K562 (cell line): ENCODE measurements around the gene EHD2. TPM values are rescaled to one million over a fixed set of nuclear protein-coding genes. Genes with fewer than 3 reads are reported as not detected.

Source experiments
- BDP1 ChIP-seq: IDR thresholded peaks from 3 replicates; pipeline ENCODE4 v1.6.1; 2011; ENCODE audit not compliant: insufficient read length, insufficient read depth
- E2F5 ChIP-seq: sonication (generic); formaldehyde crosslinking; IDR thresholded peaks from 2 replicates; pipeline ENCODE4 v1.8.0; 2022; ENCODE audit warnings: mild to moderate bottlenecking, missing genetic modification reagents
- ESRRA ChIP-seq: fragments of 450-650 bp; IDR thresholded peaks from 2 replicates; pipeline ENCODE4 v1.6.1; 2014; ENCODE audit warnings: low read depth, mild to moderate bottlenecking, moderate library complexity, borderline replicate concordance
- IRF9 ChIP-seq: fragments of 450-650 bp; IDR thresholded peaks from 2 replicates; pipeline ENCODE4 v1.6.1; 2016; ENCODE audit warnings: missing biosample characterization, missing genetic modification characterization
- MECOM ChIP-seq: fragments of 250-450 bp; sonication (Bioruptor Pico); IDR thresholded peaks from 2 replicates; pipeline ENCODE4 v1.8.0; 2022; ENCODE audit warnings: inconsistent platforms
- MYC ChIP-seq, 2 experiments: fragments of 250-450 bp in 1 of 2; sonication (Bioruptor Pico) in 1 of 2; IDR thresholded peaks; 2 replicates each; pipeline versions ENCODE4 v1.5.1 to v1.6.1; 2012 to 2021; ENCODE audit warnings: low read depth in 2 of 2, borderline replicate concordance in 1 of 2, improper control_type of control experiment in 1 of 2, low read length in 1 of 2, mild to moderate bottlenecking in 1 of 2, moderate library complexity in 1 of 2
- NONO ChIP-seq, 2 experiments: fragments of 200-400 bp in 1 of 2; fragments of 450-650 bp in 1 of 2; formaldehyde crosslinking in 1 of 2; IDR thresholded peaks; 2 replicates each; pipeline ENCODE4 v1.6.1; 2017; ENCODE audit warnings: low read depth in 2 of 2, mild to moderate bottlenecking in 2 of 2, moderate library complexity in 2 of 2, low read length in 1 of 2
- NR1H2 ChIP-seq: sonication (generic); formaldehyde crosslinking; IDR thresholded peaks from 2 replicates; pipeline ENCODE4 v1.4.0; 2020; ENCODE audit warnings: mild to moderate bottlenecking, missing genetic modification reagents
- RAD51 ChIP-seq: fragments of 450-650 bp; IDR thresholded peaks from 2 replicates; pipeline ENCODE4 v1.7.1; 2016; ENCODE audit warnings: low read depth, mild to moderate bottlenecking, borderline replicate concordance
- RBM25 ChIP-seq: fragments of 200-400 bp; formaldehyde crosslinking; IDR thresholded peaks from 2 replicates; pipeline ENCODE4 v1.6.1; 2018; ENCODE audit warnings: low read length, low read depth, moderate library complexity; ENCODE audit not compliant: severe bottlenecking
- SPI1 ChIP-seq: IDR thresholded peaks from 2 replicates; pipeline ENCODE4 v1.6.1; 2011; ENCODE audit warnings: low read depth, low read length, control low read depth, borderline replicate concordance
- STAT6 ChIP-seq: sonication (generic); formaldehyde crosslinking; IDR thresholded peaks from 2 replicates; pipeline ENCODE4 v1.8.1; 2023; ENCODE audit warnings: mild to moderate bottlenecking, missing genetic modification reagents
- THRA ChIP-seq: fragments of 450-650 bp; IDR thresholded peaks from 2 replicates; pipeline ENCODE4 v1.6.1; 2017; ENCODE audit warnings: mild to moderate bottlenecking, moderate library complexity
- ZNF3 ChIP-seq: fragments of 250-450 bp; sonication (Bioruptor Pico); IDR thresholded peaks from 2 replicates; pipeline ENCODE4 v1.5.0; 2021; ENCODE audit warnings: mild to moderate bottlenecking, moderate library complexity
- ZZZ3 ChIP-seq: fragments of 450-650 bp; IDR thresholded peaks from 2 replicates; pipeline ENCODE4 v1.6.1; 2016; ENCODE audit warnings: antibody characterized with exemption, mild to moderate bottlenecking, moderate library complexity
- polyA plus RNA-seq, 8 experiments: library from polyadenylated mRNA; depleted of rRNA in 4 of 8; stranded (reverse) in 5 of 8; unstranded in 3 of 8; fragments of >200 nt; fragmentation: Nextera tagmentation in 2 of 8; fragmentation: Illumina TruSeq in 1 of 8; extraction: Ambion mirVana in 2 of 8; extraction: Trizol in 1 of 8; gene quantifications; 2 replicates each; pipeline versions ENCODE4 v1.2.1 to v1.2.3, GENCODE V29; 2011 to 2014; ENCODE audit warnings: inconsistent platforms in 1 of 8, missing spikeins in 1 of 8
- total RNA-seq, 7 experiments: library from RNA; depleted of rRNA in 6 of 7; stranded (reverse); fragments of >200 nt in 6 of 7; fragmentation: Illumina TruSeq in 2 of 7; extraction: Trizol in 2 of 7; gene quantifications; 2 replicates each; pipeline versions ENCODE4 v1.2.1 to v1.2.3, GENCODE V29; 2011 to 2021; ENCODE audit warnings: low replicate concordance in 1 of 7
- TF ChIP-seq, protein P1 (sequence below): sonication (generic); formaldehyde crosslinking; IDR thresholded peaks from 2 replicates; pipeline ENCODE4 v1.8.0; 2022; ENCODE audit warnings: mild to moderate bottlenecking, low read depth, missing genetic modification reagents
- TF ChIP-seq, protein P2 (sequence below): fragments of 250-450 bp; sonication (Bioruptor Pico); IDR thresholded peaks from 2 replicates; pipeline ENCODE4 v1.5.0; 2020; ENCODE audit warnings: mild to moderate bottlenecking, borderline replicate concordance

EHD2 gene
- total and polyA plus RNA-seq, 9 of the 15 experiments (the other 6 are each of a cell fraction or from before 2014, with no cell fraction given): 1.7 to 32.2 (median 3.0) TPM

DNA sequence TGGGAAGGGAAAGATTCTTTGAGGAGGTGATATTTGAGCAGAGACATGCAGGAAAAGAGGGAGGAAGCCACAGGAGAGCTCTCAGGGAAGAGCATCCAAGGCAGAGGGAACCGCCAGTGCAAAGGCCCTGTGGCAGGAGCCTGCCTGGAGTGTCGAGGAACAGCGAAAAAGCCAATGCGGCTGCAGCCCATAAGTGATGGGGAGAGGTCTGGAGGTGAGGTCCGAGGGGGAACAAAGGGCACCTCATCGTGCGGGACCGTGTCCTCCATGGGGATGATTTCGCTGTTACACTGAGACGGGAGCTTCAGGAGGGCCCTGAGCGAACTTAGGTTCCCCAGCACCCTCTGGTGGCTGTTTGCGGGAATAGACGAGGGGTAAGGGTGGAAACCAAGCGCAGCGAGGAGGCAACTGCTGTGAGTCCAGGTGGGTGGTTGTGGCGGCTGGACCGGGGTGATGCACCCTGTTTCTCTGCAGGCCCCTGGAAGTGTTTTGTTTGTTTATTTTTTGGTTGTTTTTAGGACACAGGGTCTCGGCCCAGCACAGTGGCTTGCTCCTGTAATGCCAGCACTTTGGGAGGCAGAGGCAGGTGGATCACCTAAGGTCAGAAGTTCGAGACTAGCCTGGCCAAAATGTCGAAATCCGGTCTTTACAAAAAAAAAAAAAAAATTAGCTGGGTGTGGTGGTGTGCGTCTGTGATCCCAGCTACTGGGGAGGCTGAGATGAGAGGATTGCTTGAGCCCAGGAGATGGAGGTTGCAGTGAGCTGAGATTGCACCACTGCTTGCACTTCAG, 5.9 kb upstream of the EHD2 start (continued):
- TF ChIP-seq NR1H2: no peak
- peak; percentile 93 for TF ChIP-seq RBM25
- TF ChIP-seq MYC (IDR thresholded peaks at IDR 0.05; ENCODE audit: low read depth, low read length): no peak
- no peak for TF ChIP-seq MYC (CRISPR knock-in tag; IDR thresholded peaks at IDR 0.05; ENCODE audit: borderline replicate concordance, low read depth)
- TF ChIP-seq NONO (IDR thresholded peaks at IDR 0.05; ENCODE audit: low read depth in 2 of 2, low read length in 1 of 2): no peak
- TF ChIP-seq, protein P1, sequence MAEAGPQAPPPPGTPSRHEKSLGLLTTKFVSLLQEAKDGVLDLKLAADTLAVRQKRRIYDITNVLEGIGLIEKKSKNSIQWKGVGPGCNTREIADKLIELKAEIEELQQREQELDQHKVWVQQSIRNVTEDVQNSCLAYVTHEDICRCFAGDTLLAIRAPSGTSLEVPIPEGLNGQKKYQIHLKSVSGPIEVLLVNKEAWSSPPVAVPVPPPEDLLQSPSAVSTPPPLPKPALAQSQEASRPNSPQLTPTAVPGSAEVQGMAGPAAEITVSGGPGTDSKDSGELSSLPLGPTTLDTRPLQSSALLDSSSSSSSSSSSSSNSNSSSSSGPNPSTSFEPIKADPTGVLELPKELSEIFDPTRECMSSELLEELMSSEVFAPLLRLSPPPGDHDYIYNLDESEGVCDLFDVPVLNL (CRISPR knock-in tag): no peak
- TF ChIP-seq BDP1: no peak
- TF ChIP-seq RAD51: no peak
- TF ChIP-seq, protein P2, sequence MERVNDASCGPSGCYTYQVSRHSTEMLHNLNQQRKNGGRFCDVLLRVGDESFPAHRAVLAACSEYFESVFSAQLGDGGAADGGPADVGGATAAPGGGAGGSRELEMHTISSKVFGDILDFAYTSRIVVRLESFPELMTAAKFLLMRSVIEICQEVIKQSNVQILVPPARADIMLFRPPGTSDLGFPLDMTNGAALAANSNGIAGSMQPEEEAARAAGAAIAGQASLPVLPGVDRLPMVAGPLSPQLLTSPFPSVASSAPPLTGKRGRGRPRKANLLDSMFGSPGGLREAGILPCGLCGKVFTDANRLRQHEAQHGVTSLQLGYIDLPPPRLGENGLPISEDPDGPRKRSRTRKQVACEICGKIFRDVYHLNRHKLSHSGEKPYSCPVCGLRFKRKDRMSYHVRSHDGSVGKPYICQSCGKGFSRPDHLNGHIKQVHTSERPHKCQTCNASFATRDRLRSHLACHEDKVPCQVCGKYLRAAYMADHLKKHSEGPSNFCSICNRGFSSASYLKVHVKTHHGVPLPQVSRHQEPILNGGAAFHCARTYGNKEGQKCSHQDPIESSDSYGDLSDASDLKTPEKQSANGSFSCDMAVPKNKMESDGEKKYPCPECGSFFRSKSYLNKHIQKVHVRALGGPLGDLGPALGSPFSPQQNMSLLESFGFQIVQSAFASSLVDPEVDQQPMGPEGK (CRISPR knock-in tag): no peak
- TF ChIP-seq ESRRA: 0 out of 2 replicates have a peak, but pooled peaks have one; percentile 16
- TF ChIP-seq STAT6 (CRISPR knock-in tag): no peak
- no peak for TF ChIP-seq MECOM (CRISPR knock-in tag)
- no peak for TF ChIP-seq ZZZ3
- TF ChIP-seq ZNF3: no peak
- TF ChIP-seq SPI1: no peak
- TF ChIP-seq THRA: no peak
- no peak for TF ChIP-seq IRF9 (tag)
- TF ChIP-seq E2F5 (CRISPR knock-in tag): no peak
